Left renal pelvis (tissue), 4 donors: ENCODE measurements around the gene CLPSL1. TPM values are rescaled to one million over a fixed set of nuclear protein-coding genes. Genes with fewer than 3 reads are reported as not detected.

Experiments
- DNase-seq, 4 donors: peaks; one replicate each; pipeline ENCODE4 v3.0.0-alpha.2; 2013; ENCODE audit warnings: low read depth in 4 of 4, low spot score in 3 of 4
- polyA plus RNA-seq, 4 donors: library from polyadenylated mRNA; unstranded; fragments of 120-200 nt; gene quantifications; one replicate each; pipeline ENCODE4 v1.2.1, GENCODE V29; 2013; ENCODE audit not compliant: insufficient read length in 4 of 4

The CLPSL1 gene
- polyA plus RNA-seq, 4 donors, result 0.40 to 1.4 TPM; not detected in 2

- DNase-seq, result no peak
These were observed 23.2 kb upstream of the CLPSL1 start for GRCh38 chr6:35757456-35758123.

- DNase-seq, result no peak
These were observed 21.4 kb upstream of the CLPSL1 start for GRCh38 chr6:35759426-35759825.

GRCh38 chr6:35765739-35766138, 15.1 kb upstream of the CLPSL1 start:
- DNase-seq, result no peak

- DNase-seq, result no peak
These were observed 11.6 kb upstream of the CLPSL1 start for GRCh38 chr6:35769211-35769610.

- DNase-seq, result no peak
These were observed 9.5 kb upstream of the CLPSL1 start for GRCh38 chr6:35771343-35771627.

- no peak for DNase-seq
These were observed 6.6 kb upstream of the CLPSL1 start for GRCh38 chr6:35774116-35774794.

GRCh38 chr6:35775031-35775430, 5.8 kb upstream of the CLPSL1 start:
- DNase-seq, result no peak

GRCh38 chr6:35776364-35777215, 4.2 kb upstream of the CLPSL1 start, which contains the start of gene CLPSL2:
Gene CLPSL2 (plus strand): TSS chr6:35776598. CDS start chr6:35776619, 21 bp downstream.
- DNase-seq, result peak in 1 of 4 donors; percentile 18

- DNase-seq, result no peak
These were observed 3.3 kb upstream of the CLPSL1 start for GRCh38 chr6:35777356-35778102.

GRCh38 chr6:35778437-35778836, 2.4 kb upstream of the CLPSL1 start:
- no peak for DNase-seq

GRCh38 chr6:35781290-35781689, 471 bp downstream of the CLPSL1 start:
- no peak for DNase-seq

GRCh38 chr6:35782424-35782823, 1.6 kb downstream of the CLPSL1 start:
- DNase-seq, result no peak

- no peak for DNase-seq
These were observed 3.4 kb downstream of the CLPSL1 start for GRCh38 chr6:35784200-35784599.

- no peak for DNase-seq
These were observed 5.5 kb downstream of the CLPSL1 start for GRCh38 chr6:35786272-35786671.

- no peak for DNase-seq
These were observed 6.0 kb downstream of the CLPSL1 start for GRCh38 chr6:35786810-35787209.

- DNase-seq, result no peak
These were observed 6.7 kb downstream of the CLPSL1 start for GRCh38 chr6:35787266-35788218.

- no peak for DNase-seq
These were observed 7.7 kb downstream of the CLPSL1 start for GRCh38 chr6:35788423-35788982.

- DNase-seq, result no peak
These were observed 9.9 kb downstream of the CLPSL1 start for GRCh38 chr6:35790683-35791082.
